Stomach smooth muscle (tissue), 2 donors: ENCODE data around the gene LAMB2.

ENCODE experiments used
- H3K27ac ChIP-seq: one replicate; pipeline ENCODE4 v1.7.0; 2013; ENCODE audit warnings: mild to moderate bottlenecking, low read length, inconsistent platforms
- H3K27me3 ChIP-seq, 2 donors: one replicate each; pipeline ENCODE4 v1.7.0; 2013; ENCODE audit warnings: low read length in 2 of 2; ENCODE audit not compliant: insufficient read depth in 2 of 2, control insufficient read depth in 1 of 2
- H3K36me3 ChIP-seq, 2 donors: one replicate each; pipeline ENCODE4 v1.7.0; 2013; ENCODE audit warnings: low read length in 2 of 2; ENCODE audit not compliant: control insufficient read depth in 2 of 2, insufficient read depth in 2 of 2
- H3K4me1 ChIP-seq: one replicate; pipeline ENCODE4 v1.7.0; 2013; ENCODE audit warnings: low read length; ENCODE audit not compliant: control insufficient read depth, insufficient read depth
- H3K4me3 ChIP-seq, 2 donors: one replicate each; pipeline ENCODE4 v1.7.0; 2013; ENCODE audit warnings: low read length in 2 of 2
- H3K9ac ChIP-seq, 2 donors: one replicate each; pipeline ENCODE4 v1.7.0; 2013; ENCODE audit warnings: low read length in 2 of 2, mild to moderate bottlenecking in 1 of 2
- H3K9me3 ChIP-seq, 2 donors: one replicate each; pipeline ENCODE4 v1.7.0; 2013; ENCODE audit warnings: low read length in 2 of 2; ENCODE audit not compliant: control insufficient read depth in 2 of 2
- donor health status: healthy.
- donor health status: Pancreatic carcinoma.

Gene LAMB2

GRCh38 chr3:49158792-49159191 is 25.9 kb upstream of the LAMB2 start:
- H3K27me3 ChIP-seq = no peaks in the 10 kb centered on the region
- H3K27ac ChIP-seq = no peak overlapping the region
- H3K36me3 ChIP-seq = peaks cover 5 to 18% of the 10 kb centered on the region in 2 donors
- H3K4me3 ChIP-seq = no peak overlapping the region
- peaks cover 3% of the 10 kb centered on the region for H3K4me1 ChIP-seq
- H3K9me3 ChIP-seq = no peaks in the 10 kb centered on the region
- no peak overlapping the region for H3K9ac ChIP-seq

- Histone ChIP-seq H3K4me3 (no peak overlapping the region), H3K9me3 (no peaks in the 10 kb centered on the region), H3K27me3 (no peaks in the 10 kb centered on the region), H3K9ac (no peak overlapping the region), H3K36me3 (peaks cover 0 to 12% of the 10 kb centered on the region in 2 donors), H3K4me1 (peaks cover 3% of the 10 kb centered on the region), H3K27ac (no peak overlapping the region)
Observed at GRCh38 chr3:49158103-49158709, 25.4 kb upstream of the LAMB2 start.

DNA sequence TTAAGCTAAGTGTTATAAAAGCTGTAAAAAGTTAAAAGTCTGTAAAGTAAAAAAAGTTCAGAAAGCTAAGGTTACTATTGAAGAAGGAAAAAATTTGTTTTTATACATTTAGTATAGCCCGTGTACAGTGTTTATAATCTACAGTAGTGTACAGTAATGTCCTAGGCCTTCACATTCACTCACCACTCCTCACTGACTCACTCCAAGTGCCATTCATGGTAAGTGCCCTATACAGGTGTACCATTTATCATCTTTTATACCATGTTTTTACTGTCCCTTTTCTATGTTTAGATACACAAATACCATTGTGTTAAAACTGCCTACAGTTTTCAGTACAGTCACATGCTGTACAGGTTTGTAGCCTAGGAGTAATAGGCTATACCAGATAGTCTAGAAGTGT is 24.4 kb upstream of the LAMB2 start:
- Histone ChIP-seq H3K9me3 (no peaks in the 10 kb centered on the region), H3K36me3 (peaks cover 0 to 6% of the 10 kb centered on the region in 2 donors), H3K27ac (no peak overlapping the region), H3K4me3 (no peak overlapping the region), H3K27me3 (no peaks in the 10 kb centered on the region), H3K9ac (no peak overlapping the region), H3K4me1 (peaks cover 3% of the 10 kb centered on the region)

DNA sequence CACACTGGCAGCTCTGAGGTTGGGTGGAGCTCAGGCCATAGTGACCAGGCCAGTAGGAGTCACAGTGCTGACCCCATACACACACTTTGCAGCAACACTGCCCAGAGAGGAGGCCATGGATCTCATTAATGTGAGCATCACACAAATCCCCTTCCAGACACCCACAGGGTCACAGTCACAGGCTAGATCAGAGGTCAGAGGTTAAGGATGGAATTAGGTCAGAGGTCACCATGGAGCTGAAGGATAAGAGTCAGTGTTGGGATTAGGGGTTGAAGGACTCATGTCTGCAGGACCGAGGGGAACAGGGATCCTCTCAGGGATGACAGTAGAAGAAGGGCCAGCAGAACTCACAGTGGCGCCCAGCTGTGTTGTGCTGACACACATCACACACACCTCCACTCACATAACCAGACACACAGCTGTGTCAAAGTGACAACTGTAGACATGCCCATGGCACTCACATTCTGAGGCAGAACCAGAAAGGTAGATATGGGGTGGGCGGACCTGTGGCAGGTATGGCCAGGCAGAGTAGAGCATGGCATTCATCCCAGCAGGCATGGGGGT is 20.6 kb upstream of the LAMB2 start:
- Histone ChIP-seq H3K36me3 (no peaks in the 10 kb centered on the region), H3K4me1 (no peaks in the 10 kb centered on the region), H3K27ac (no peak overlapping the region), H3K27me3 (no peaks in the 10 kb centered on the region), H3K9me3 (no peaks in the 10 kb centered on the region), H3K4me3 (no peak overlapping the region), H3K9ac (peak overlapping the region in 1 of 2 donors; percentile 29)

GRCh38 chr3:49151610-49152009 is 18.8 kb upstream of the LAMB2 start:
- Histone ChIP-seq H3K9me3 (no peaks in the 10 kb centered on the region), H3K36me3 (no peaks in the 10 kb centered on the region), H3K4me1 (no peaks in the 10 kb centered on the region), H3K9ac (no peak overlapping the region), H3K27ac (no peak overlapping the region), H3K4me3 (no peak overlapping the region), H3K27me3 (no peaks in the 10 kb centered on the region)

DNA sequence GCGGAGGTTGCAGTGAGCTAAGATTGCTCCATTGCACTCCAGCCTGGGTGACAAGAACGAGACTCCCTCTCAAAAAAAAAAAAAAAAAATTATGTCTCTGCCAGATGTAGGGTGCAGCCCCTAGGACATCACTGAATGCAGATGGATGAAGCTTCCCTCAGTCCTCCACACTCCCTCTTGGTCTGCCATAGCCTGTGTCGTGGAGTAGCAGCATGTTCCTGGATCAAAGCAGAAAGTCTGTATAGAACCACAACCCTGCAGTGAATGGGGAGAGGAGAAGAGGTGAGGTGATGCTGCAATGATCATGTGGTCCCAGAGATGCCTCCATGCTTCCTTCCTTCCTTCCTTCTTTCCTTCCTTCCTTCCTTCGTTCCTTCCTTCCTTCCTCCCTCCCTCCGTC is 15.3 kb upstream of the LAMB2 start:
- H3K27ac ChIP-seq = no peak overlapping the region

DNA sequence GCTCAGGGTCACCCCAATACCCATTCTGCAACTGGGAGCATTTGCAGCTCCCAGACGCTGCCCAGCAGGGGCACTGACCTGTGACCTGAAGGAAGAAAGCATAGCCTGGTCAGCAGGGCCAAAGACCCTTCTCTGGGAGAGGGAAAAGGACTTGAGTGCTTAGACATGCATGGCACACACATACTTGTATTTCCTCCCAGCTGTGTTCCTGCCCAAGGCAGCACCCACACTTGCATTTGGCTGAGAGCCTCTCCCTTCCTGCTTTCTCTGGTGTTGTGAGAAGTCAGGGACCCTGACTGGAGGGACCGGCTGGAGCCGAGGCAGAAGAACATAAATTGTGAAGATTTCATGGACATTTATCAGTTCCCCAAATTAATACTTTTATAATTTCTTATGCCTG is 7.2 kb upstream of the LAMB2 start:
- no peak overlapping the region for H3K27ac ChIP-seq
- peaks cover 0 to 5% of the 10 kb centered on the region in 2 donors for H3K27me3 ChIP-seq
- H3K9me3 ChIP-seq = no peaks in the 10 kb centered on the region
- no peaks in the 10 kb centered on the region for H3K36me3 ChIP-seq
- no peak overlapping the region for H3K9ac ChIP-seq
- H3K4me1 ChIP-seq = no peaks in the 10 kb centered on the region
- H3K4me3 ChIP-seq = no peak overlapping the region

More for the DNA sequence above, 15.3 kb upstream of the LAMB2 start:
- Histone ChIP-seq H3K4me1 (no peaks in the 10 kb centered on the region), H3K27me3 (no peaks in the 10 kb centered on the region), H3K36me3 (no peaks in the 10 kb centered on the region), H3K4me3 (no peak overlapping the region), H3K9me3 (no peaks in the 10 kb centered on the region), H3K9ac (no peak overlapping the region)

- Histone ChIP-seq H3K9ac (no peak overlapping the region), H3K36me3 (peaks cover 3 to 4% of the 10 kb centered on the region in 2 donors), H3K4me1 (peaks cover 25% of the 10 kb centered on the region), H3K9me3 (no peaks in the 10 kb centered on the region), H3K27me3 (peaks cover 0 to 5% of the 10 kb centered on the region in 2 donors), H3K4me3 (no peak overlapping the region), H3K27ac (no peak overlapping the region)
Observed at GRCh38 chr3:49135499-49135898, 2.6 kb upstream of the LAMB2 start.

DNA sequence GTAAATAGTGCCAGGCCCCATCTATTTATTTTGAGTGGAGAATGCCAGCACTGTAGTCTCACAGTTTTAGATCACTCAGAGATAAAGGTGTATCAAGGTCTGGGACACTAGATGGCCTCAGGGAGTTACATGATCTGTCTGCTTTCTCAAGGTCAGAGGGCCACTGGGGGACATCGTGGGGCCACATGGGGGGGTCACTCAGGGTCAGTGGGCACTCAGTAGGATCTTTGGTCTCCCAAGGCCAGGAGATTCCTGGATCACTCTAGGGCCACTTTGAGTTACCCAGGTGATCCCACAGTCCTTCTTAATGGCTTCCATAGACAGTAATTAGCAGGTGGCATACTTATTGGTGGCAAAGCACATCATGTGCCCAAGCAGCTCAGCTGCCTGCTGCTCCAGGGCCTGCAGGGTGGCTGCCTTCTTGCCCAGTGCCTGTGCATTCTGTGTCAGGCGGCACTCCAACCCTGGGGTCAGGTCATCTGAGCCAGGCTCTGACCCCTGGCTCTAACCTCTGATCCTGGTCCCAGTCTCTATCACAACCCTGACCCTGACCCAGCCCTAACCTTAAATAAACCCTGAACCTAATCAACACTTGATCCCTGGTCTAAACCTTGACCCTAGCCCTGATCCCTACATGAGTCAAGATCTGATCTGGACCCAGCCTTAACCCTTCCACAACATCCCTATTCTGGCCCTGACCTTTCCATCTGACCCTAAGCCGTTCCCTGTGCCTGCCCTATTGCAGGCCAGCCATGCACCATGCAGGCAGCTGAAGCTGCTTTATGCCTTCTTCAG is 1.8 kb upstream of the LAMB2 start:
- H3K4me3 ChIP-seq = peak overlapping the region in 1 of 2 donors; percentile 15
- no peak overlapping the region for H3K27ac ChIP-seq
- peaks cover 33% of the 10 kb centered on the region for H3K4me1 ChIP-seq
- H3K9me3 ChIP-seq = no peaks in the 10 kb centered on the region
- peaks cover 0 to 5% of the 10 kb centered on the region in 2 donors for H3K27me3 ChIP-seq
- H3K9ac ChIP-seq = peak overlapping the region in 1 of 2 donors; percentile 6
- H3K36me3 ChIP-seq = peaks cover 9% of the 10 kb centered on the region in 2 donors

DNA sequence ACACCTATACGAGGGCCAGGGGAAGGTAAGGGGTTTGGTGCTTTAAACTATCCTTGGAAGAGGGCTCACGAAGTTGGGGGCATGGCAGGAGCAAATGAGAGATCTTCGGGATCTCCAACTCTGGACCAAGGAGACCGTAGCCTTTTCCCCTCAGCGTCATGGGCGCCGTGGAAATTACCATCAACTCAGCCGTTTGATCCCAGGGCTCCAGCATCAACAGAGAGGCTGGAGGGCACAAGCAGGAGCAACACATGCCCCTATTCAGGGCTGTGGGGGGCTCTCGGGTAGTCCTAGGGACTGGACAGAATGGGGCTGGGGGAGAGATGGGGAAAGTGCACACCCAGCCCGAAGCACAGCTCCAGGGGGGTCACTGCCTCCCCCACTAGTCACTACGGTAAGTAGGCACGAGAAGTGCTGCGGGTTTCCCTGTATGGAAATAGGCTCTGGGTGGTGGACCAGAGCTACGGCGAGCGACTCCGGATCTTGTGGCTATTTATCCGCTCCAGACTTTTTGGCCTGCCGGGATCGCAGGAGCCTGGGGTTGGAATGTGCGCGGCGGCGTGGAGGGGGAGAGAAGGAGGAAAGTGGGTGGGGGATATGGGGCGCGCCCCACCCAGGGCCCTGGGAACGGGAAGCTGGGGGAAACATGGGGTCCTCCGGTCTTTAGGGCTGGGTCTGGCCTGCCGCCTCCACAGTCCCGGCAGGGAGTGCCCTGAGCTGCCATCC is 539 bp upstream of the LAMB2 start:
- H3K4me1 ChIP-seq = peaks cover 37% of the 10 kb centered on the region
- H3K4me3 ChIP-seq = peak overlapping the region; percentile 94 to 97
- peaks cover 0 to 5% of the 10 kb centered on the region in 2 donors for H3K27me3 ChIP-seq
- peak overlapping the region; percentile 83 to 94 for H3K9ac ChIP-seq
- no peaks in the 10 kb centered on the region for H3K9me3 ChIP-seq
- H3K36me3 ChIP-seq = peaks cover 21 to 22% of the 10 kb centered on the region in 2 donors
- H3K27ac ChIP-seq = peak overlapping the region; percentile 91
